Muscle layer of colon (tissue), 2 donors: Measurements from ENCODE around the gene RPS3A.

Source experiments
- H3K27ac ChIP-seq: one replicate; pipeline ENCODE4 v1.7.0; 2013; ENCODE audit warnings: low read depth, mild to moderate bottlenecking, low read length, moderate library complexity
- H3K27me3 ChIP-seq, 2 donors: one replicate each; pipeline ENCODE4 v1.7.0; 2013; ENCODE audit warnings: low read length in 2 of 2, mild to moderate bottlenecking in 2 of 2; ENCODE audit not compliant: insufficient read depth in 2 of 2, control insufficient read depth in 1 of 2
- H3K36me3 ChIP-seq: one replicate; pipeline ENCODE4 v1.7.0; 2013; ENCODE audit warnings: mild to moderate bottlenecking, low read length; ENCODE audit not compliant: insufficient read depth
- H3K4me1 ChIP-seq: one replicate; pipeline ENCODE4 v1.7.0; 2013; ENCODE audit warnings: mild to moderate bottlenecking, low read length; ENCODE audit not compliant: insufficient read depth
- H3K4me3 ChIP-seq, 2 donors: one replicate each; pipeline ENCODE4 v1.7.0; 2013; ENCODE audit warnings: low read length in 2 of 2, low read depth in 1 of 2, mild to moderate bottlenecking in 1 of 2, moderate library complexity in 1 of 2
- H3K9ac ChIP-seq: one replicate; pipeline ENCODE4 v1.7.0; 2013; ENCODE audit warnings: low read length
- H3K9me3 ChIP-seq: one replicate; pipeline ENCODE4 v1.7.0; 2013; ENCODE audit warnings: mild to moderate bottlenecking, low read length
- donor health status: abdominal sarcoma.
- donor health status: Adenocarcinoma of cecum.

The RPS3A gene

DNA sequence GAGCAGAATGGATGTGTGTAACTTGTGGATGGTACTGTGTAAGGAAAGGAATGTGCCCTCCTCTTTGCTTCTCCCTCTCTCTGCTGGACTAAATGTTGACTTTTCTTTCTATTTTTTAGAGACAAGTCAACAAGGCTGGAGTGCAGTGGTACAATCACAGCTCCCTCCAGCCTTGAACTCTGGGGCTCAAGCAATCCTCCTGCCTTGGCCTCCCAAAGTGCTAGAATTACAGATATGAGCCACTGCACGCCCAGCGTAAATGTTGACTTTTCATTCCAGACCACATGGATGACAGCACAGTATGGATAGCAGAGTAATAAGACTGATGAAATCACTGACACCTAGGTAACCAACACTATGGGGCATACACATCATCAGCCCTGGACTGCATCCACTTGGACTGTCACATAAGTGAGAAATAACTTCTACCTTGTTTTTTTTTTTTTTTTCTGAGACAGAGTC, 5.1 kb upstream of the RPS3A start:
- Histone ChIP-seq H3K27ac (no peak overlapping the region), H3K36me3 (no peaks in the 10 kb centered on the region), H3K27me3 (no peaks in the 10 kb centered on the region), H3K9me3 (no peaks in the 10 kb centered on the region), H3K4me3 (no peak overlapping the region), H3K4me1 (no peaks in the 10 kb centered on the region), H3K9ac (no peak overlapping the region)

DNA sequence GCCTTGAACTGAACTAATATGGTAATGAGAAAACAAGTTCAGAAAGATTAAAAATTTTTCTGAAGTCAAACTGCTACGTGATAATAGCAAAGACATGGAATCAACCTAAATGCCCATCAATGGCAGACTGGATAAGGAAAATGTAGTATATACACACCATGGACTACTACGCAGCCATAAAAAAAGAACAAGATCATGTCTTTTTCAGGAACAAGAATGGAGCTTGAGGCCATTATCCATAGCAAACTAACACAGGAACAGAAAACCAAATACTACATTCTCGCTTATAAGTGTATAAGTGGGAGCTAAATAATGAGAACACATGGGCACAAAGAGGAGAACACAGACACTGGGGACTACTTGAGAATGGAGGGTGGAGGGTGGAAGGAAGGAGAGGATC, 4.3 kb upstream of the RPS3A start:
- Histone ChIP-seq H3K9me3 (no peaks in the 10 kb centered on the region), H3K4me3 (no peak overlapping the region), H3K27ac (no peak overlapping the region), H3K36me3 (no peaks in the 10 kb centered on the region), H3K27me3 (no peaks in the 10 kb centered on the region), H3K4me1 (no peaks in the 10 kb centered on the region), H3K9ac (no peak overlapping the region)

DNA sequence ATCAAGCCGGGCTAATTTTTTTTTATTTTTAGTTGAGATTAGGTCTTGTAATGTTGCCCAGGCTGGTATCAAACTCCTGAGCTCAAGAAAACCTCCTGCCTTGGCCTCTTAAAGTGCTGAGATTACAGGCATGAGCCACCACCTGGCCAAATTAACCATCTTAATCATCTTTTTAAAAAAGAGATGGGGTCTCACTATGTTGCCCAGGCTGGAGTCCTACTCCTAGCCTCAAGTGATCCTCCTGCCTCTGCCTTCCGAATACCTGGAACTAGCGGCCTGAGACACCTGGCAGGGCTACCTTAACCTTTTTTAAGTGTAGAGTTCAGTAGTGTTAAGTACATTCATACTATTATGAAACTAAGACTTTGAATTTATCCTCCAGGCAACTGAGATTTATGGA, 1.7 kb upstream of the RPS3A start:
- H3K27ac ChIP-seq: no peak overlapping the region
- no peak overlapping the region for H3K9ac ChIP-seq
- H3K27me3 ChIP-seq: no peaks in the 10 kb centered on the region
- H3K4me3 ChIP-seq: no peak overlapping the region
- H3K36me3 ChIP-seq: peaks cover 17% of the 10 kb centered on the region
- no peaks in the 10 kb centered on the region for H3K9me3 ChIP-seq
- H3K4me1 ChIP-seq: peaks cover 17% of the 10 kb centered on the region

DNA sequence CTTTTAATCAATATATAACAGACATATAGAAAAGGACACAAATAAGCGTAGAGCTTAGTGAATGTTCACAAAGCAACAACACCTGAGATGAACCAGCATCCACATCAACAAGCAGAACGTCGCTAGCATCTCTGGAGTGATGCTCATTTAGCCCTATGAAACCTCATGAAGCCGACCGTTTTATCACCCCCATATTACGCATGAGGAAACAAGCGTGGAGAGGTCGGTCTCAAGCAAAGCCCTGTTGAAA, 524 bp upstream of the RPS3A start:
- peak overlapping the region; percentile 45 to 98 for H3K4me3 ChIP-seq
- no peak overlapping the region for H3K27ac ChIP-seq
- no peak overlapping the region for H3K9ac ChIP-seq

DNA sequence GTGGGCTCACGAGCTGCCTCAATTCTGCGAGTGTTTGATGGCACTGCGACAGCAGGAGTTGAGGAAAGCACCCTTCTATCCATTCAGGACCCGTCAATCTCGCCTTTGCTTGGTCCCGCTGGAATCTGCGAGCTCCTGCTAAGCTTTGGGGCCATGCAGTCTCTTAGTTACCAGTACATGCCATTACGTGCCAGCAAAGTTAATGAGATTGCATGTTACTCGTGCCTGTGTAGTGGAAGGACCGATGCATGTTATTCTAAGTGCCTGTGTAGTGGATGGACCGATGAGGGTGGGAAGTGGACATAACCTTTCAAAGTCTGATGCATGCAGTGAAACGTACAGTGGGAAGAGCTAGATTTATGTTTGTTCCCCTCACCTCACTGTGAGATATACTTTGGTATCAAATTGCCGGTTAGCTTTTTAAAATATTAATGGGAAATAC, 569 bp downstream of the RPS3A start:
- Histone ChIP-seq H3K27me3 (no peaks in the 10 kb centered on the region), H3K4me1 (peaks cover 17% of the 10 kb centered on the region), H3K9ac (peak overlapping the region; percentile 99)

More for the DNA sequence above, 524 bp upstream of the RPS3A start:
- H3K36me3 ChIP-seq: peaks cover 28% of the 10 kb centered on the region
- H3K9me3 ChIP-seq: no peaks in the 10 kb centered on the region
- H3K27me3 ChIP-seq: no peaks in the 10 kb centered on the region
- H3K4me1 ChIP-seq: peaks cover 17% of the 10 kb centered on the region

DNA sequence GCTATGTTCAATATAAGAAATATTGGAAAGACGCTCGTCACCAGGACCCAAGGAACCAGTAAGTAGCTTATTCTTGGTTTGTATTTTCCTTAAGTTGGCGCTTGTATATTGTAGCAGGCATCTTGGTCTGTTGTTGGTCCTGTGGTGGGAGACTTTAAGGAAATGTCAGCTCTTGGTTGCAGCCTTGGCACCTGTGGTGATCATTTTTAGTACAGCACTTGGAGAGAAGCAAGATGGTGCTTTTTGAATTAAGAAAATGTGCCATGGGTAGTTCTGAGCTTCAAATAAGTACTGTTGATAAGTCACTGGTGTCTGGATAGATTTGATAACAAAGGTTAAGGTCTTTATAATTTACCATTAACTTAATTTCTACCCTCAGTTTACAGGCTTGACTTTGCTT, 1.1 kb downstream of the RPS3A start:
- Histone ChIP-seq H3K9me3 (no peaks in the 10 kb centered on the region), H3K9ac (peak overlapping the region; percentile 99), H3K4me3 (peak overlapping the region in 1 of 2 donors; percentile 98), H3K36me3 (peaks cover 31% of the 10 kb centered on the region), H3K27me3 (no peaks in the 10 kb centered on the region), H3K4me1 (peaks cover 17% of the 10 kb centered on the region), H3K27ac (peak overlapping the region; percentile 93)

More for the DNA sequence above, 569 bp downstream of the RPS3A start:
- Histone ChIP-seq H3K4me3 (peak overlapping the region; percentile 93 to 98), H3K27ac (peak overlapping the region; percentile 93), H3K36me3 (peaks cover 30% of the 10 kb centered on the region), H3K9me3 (no peaks in the 10 kb centered on the region)

DNA sequence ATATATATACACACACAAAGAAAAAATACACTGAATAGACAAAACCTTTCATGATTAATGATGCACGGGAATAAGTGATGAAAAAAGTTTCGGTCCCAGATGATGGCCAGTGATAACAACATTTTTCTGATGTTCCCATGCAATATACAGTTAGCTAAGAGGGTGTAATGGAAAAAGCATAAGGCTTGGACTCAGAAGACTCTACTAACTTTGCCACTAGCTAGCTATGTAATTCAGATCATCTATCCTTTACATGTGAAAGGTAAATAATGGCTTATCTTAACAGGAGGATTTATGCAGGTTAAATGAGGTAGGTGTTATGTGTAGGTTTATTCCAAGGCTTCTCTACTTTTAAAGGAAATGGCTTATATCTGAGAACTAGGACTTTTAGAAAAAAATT, 4.3 kb downstream of the RPS3A start:
- Histone ChIP-seq H3K27ac (no peak overlapping the region), H3K9me3 (no peaks in the 10 kb centered on the region), H3K4me1 (peaks cover 17% of the 10 kb centered on the region), H3K9ac (no peak overlapping the region), H3K36me3 (peaks cover 46% of the 10 kb centered on the region), H3K4me3 (no peak overlapping the region), H3K27me3 (no peaks in the 10 kb centered on the region)

DNA sequence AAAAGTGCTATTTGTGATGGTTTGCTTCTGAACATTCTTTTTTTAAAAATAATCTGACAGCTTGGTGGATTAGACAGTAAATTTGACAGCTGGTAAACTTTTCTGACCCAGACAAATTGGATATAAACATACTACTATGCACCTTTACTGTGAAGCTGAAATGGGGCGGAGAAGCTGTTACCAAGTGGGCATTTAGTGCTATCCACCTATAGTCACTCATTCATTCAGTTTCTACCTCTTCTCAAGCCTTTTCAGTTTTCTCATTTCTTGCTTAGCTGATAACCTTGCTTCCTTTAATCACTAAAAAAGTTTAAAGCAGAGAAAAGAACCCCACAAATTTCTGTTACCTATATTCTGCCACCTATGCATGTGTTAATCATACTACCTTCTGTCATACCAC, 5.2 kb downstream of the RPS3A start:
- Histone ChIP-seq H3K36me3 (peaks cover 46% of the 10 kb centered on the region), H3K27me3 (no peaks in the 10 kb centered on the region), H3K4me3 (no peak overlapping the region), H3K4me1 (peaks cover 17% of the 10 kb centered on the region), H3K27ac (no peak overlapping the region), H3K9ac (no peak overlapping the region), H3K9me3 (no peaks in the 10 kb centered on the region)

DNA sequence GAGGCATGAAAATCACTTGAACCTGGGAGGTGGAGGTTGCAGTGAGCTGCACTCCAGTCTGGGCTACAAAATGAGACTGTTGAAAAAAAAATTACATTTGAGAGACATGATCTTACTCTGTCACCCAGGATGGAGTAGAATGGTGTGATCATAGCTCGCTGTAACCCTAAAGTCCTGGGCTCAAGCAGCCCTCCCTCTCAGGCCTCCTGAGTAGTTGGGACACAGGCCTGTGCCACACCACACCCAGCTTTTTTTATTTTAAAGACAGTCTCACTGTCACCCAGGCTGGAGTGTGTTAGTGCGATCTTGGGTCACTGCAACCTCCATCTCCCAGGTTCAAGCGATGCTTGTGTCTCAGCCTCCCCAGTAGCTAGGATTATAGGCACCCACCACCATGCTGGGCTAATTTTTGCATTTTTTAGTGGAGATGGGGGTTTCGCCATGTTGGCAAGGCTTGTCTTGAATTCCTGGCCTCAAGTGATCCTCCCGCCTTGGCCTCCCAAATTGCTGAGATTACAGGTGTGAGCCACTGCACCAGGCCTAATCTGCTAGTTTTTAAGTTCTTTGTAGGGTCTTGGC, 6.1 kb downstream of the RPS3A start:
- Histone ChIP-seq H3K9me3 (no peaks in the 10 kb centered on the region), H3K4me3 (no peak overlapping the region), H3K36me3 (peaks cover 44% of the 10 kb centered on the region), H3K9ac (no peak overlapping the region), H3K27me3 (no peaks in the 10 kb centered on the region), H3K27ac (no peak overlapping the region), H3K4me1 (peaks cover 13% of the 10 kb centered on the region)

DNA sequence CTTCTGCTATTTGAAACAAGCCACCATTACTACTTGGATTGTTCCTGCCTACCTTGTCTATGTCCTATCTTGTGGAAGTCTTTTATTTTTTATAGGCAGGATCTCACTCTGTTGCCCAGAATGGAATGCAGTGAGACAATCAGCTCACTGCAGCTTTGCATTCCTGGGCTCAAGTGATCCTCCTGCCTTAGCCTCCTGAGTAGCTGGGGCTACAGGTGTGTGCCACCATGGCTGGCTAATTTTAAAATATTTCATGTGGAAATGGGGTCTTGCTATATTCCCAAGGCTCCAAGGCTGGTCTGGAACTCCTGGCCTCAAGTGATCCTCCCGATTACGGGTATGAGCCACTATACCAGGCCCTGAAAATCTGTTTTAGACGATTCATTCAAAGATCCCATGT, 7.6 kb downstream of the RPS3A start:
- H3K36me3 ChIP-seq: peaks cover 35% of the 10 kb centered on the region
- no peak overlapping the region for H3K27ac ChIP-seq
- H3K9me3 ChIP-seq: no peaks in the 10 kb centered on the region
- no peaks in the 10 kb centered on the region for H3K4me1 ChIP-seq
- H3K9ac ChIP-seq: no peak overlapping the region
- no peak overlapping the region for H3K4me3 ChIP-seq
- no peaks in the 10 kb centered on the region for H3K27me3 ChIP-seq

DNA sequence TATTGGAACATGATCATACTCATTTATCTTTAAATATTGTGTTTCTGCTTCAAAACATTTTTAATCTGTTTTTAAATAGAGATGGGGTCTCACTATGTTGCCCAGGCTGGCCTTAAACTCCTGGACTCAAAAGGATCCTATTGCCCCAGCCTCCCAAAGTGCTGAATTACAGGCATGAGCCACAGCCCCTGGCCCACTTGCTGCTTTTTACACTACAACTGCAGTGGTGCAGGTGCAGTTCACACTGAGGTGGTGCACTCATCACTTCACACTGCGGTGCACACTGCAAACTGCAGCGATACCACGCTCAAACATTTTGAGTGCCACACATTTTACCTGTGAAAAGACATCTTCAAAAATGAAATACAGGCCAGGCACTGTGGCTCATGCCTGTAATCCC, 10.8 kb downstream of the RPS3A start:
- Histone ChIP-seq H3K4me1 (no peaks in the 10 kb centered on the region), H3K36me3 (peaks cover 21% of the 10 kb centered on the region), H3K27me3 (no peaks in the 10 kb centered on the region), H3K9me3 (no peaks in the 10 kb centered on the region), H3K9ac (no peak overlapping the region), H3K4me3 (no peak overlapping the region), H3K27ac (no peak overlapping the region)

DNA sequence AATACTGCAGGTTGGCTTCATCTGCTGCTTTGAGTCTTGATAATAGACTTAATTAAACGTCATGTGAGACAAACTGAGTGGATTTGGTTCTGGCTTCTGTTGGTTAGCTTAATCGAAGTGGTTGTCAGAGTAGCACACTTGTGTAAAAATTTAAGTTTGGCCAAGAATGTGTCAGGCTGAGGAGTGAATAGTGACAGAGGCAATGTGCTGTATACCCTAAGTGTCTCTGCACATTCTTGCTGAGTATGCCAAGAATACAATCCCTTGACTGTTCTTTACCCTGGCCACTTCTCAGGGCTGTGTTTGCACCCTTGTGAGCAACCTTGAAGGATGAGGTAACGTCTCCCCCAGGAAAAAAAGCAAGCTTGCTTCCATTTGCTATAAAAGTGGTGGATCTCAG, 14.9 kb downstream of the RPS3A start:
- no peak overlapping the region for H3K27ac ChIP-seq
- H3K4me1 ChIP-seq: no peaks in the 10 kb centered on the region
- H3K4me3 ChIP-seq: no peak overlapping the region
- H3K9ac ChIP-seq: no peak overlapping the region
- no peaks in the 10 kb centered on the region for H3K27me3 ChIP-seq
- peaks cover 6% of the 10 kb centered on the region for H3K36me3 ChIP-seq
- no peaks in the 10 kb centered on the region for H3K9me3 ChIP-seq
